ENCODE measurements around the gene ANKRD10. TPM values are rescaled to one million over a fixed set of nuclear protein-coding genes. Genes with fewer than 3 reads are reported as not detected.
A peak's percentile ranks its signal among the peaks of the same experiment; 100 is the strongest.

ANKRD10 gene
- total and polyA plus RNA-seq, 11 donors, result 37.7 to 81.3 (median 47.6) TPM

GRCh38 chr13:110924639-110924934, 9.7 kb upstream of the ANKRD10 start:
- H3K4me1 ChIP-seq, result peaks cover 0 to 28% (median 2%) of the 10 kb centered on the region in 12 donors

DNA sequence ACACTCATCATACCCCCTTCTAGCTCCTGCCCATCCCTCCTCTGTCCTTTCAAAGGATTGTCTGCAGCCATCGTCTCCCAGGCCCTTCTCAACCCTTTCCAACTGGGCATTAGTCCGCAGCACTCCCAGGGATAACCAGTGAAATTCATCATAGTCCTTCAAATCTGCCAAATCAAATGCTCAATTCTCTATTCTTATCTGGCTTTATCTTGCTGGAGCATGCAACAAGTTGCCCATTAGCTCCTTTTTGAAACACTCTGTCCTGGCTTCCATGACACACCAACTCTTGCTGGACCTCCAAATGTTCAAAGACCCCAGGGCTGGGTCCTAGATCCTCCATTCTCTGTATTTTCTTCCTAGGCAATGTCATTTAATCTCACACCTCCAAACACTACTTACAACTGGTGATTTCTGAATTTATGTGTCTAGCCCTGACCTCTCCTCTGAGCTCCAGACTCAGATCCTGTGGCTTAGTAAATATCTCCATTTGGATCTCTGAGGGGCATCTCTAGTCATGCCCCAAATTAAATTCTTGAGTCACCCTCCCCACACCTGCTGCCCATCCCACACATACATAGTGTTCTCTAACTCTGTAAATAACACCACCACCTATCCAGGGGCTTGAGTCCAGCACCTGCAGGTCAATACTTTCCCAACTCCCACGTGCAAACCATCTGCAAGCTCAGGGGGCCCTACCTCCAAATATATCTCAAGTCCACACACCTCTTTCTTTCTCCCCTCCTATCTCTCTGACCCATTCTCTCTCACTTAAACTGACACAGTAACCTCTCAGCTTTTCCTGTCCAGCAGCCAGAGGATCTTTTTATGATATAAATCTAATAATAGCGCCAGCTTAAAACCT, 9.1 kb upstream of the ANKRD10 start:
- Histone ChIP-seq H3K27me3 (peaks cover 0 to 2% (median 0%) of the 10 kb centered on the region in 9 donors), H3K27ac (no peak overlapping the region), H3K4me1 (peaks cover 0 to 29% (median 2%) of the 10 kb centered on the region in 12 donors), H3K36me3 (no peaks in the 10 kb centered on the region), H3K9me3 (no peaks in the 10 kb centered on the region), H3K4me3 (no peak overlapping the region)
- TF ChIP-seq CTCF (IDR thresholded peaks at IDR 0.05), result no peak
- no peak for TF ChIP-seq POLR2A (IDR thresholded peaks at IDR 0.05)
- DNase-seq, result no peak
- intact Hi-C loops (cut with DNase I), result loop anchor here in 1 of 10 donors (10.0 kb wide), 1 partner anchor 81 kb away; no protein-coding TSS in a partner anchor
- peak in 2 of 4 donors; percentile 43 to 65 for ATAC-seq
- 72 to 77% (median 74%) methylated on average over 4 of the region's 4 CpGs for WGBS, 4 donors

More at GRCh38 chr13:110924639-110924934, 9.7 kb upstream of the ANKRD10 start:
- H3K27me3 ChIP-seq, result peaks cover 0 to 2% (median 0%) of the 10 kb centered on the region in 9 donors
- DNase-seq (no peak), ATAC-seq (peak in 2 of 4 donors; percentile 61 to 68)
- intact Hi-C loops (cut with DNase I), result loop anchor here in 1 of 10 donors (10.0 kb wide), 1 partner anchor 80 kb away; no protein-coding TSS in a partner anchor
- TF ChIP-seq POLR2A (IDR thresholded peaks at IDR 0.05), result no peak
- no peak for TF ChIP-seq CTCF (IDR thresholded peaks at IDR 0.05)
- no peaks in the 10 kb centered on the region for H3K9me3 ChIP-seq
- no peak overlapping the region for H3K27ac ChIP-seq
- no peaks in the 10 kb centered on the region for H3K36me3 ChIP-seq
- 71 to 88% (median 80%) methylated on average over 4 of the region's 4 CpGs for WGBS, 4 donors
- no peak overlapping the region for H3K4me3 ChIP-seq

DNA sequence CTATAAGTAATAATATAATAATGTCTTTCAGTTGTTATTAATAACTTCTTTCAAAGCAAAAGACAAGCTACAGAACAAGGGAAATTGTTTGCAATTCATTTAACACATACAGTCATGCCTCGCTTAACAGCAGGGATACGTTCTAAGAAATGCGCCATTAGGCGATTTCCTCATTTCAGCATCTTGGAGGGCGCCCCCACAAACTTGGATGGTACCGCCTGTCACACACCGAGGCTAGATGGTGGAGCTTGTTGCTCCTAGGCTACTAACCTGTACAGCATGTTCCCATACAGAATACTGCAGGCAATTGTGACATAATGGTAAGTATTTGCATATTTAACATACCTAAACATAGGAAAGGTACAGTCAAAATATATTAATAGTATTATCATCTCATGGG, 8.2 kb upstream of the ANKRD10 start:
- Histone ChIP-seq H3K4me3 (no peak overlapping the region), H3K27me3 (no peaks in the 10 kb centered on the region), H3K36me3 (no peaks in the 10 kb centered on the region), H3K9me3 (no peaks in the 10 kb centered on the region), H3K4me1 (peaks cover 0 to 29% (median 2%) of the 10 kb centered on the region in 12 donors), H3K27ac (no peak overlapping the region)
- DNase-seq (no peak), ATAC-seq (no peak)
- 87 to 95% (median 91%) methylated on average over 7 of the region's 7 CpGs for WGBS, 4 donors
- TF ChIP-seq CTCF (IDR thresholded peaks at IDR 0.05), result no peak
- TF ChIP-seq POLR2A (IDR thresholded peaks at IDR 0.05), result no peak
- intact Hi-C loops (cut with DNase I), result loop anchor here in 1 of 10 donors (10.0 kb wide), 1 partner anchor 82 kb away; no protein-coding TSS in a partner anchor

GRCh38 chr13:110922506-110922905, 7.6 kb upstream of the ANKRD10 start:
- Histone ChIP-seq H3K36me3 (no peaks in the 10 kb centered on the region), H3K9me3 (no peaks in the 10 kb centered on the region), H3K27me3 (no peaks in the 10 kb centered on the region), H3K27ac (no peak overlapping the region), H3K4me1 (peaks cover 0 to 29% (median 2%) of the 10 kb centered on the region in 12 donors), H3K4me3 (no peak overlapping the region)
- DNase-seq (no peak), ATAC-seq (peak in 1 of 4 donors; percentile 30)
- no peak for TF ChIP-seq POLR2A (IDR thresholded peaks at IDR 0.05)
- no peak for TF ChIP-seq CTCF (IDR thresholded peaks at IDR 0.05)
- intact Hi-C loops (cut with DNase I), result loop anchor here in 1 of 10 donors (10.0 kb wide), 1 partner anchor 82 kb away; no protein-coding TSS in a partner anchor
- WGBS, 4 donors, result 70 to 83% (median 78%) methylated on average over 8 of the region's 8 CpGs

Data from heart left ventricle (tissue), 16 donors.